ENCODE measurements around the gene ASB16.

The ASB16 gene

GRCh38 chr17:44152875-44153274 lies 17.6 kb upstream of the ASB16 start:
- H3K4me3 ChIP-seq (ENCODE audit: low read depth, low read length), result no peak overlapping the region
- no peak for TF ChIP-seq CTCF (IDR thresholded peaks at IDR 0.05; ENCODE audit: low read depth, low read length, missing control alignments)
- no peak for DNase-seq (ENCODE audit: low read depth)

- H3K4me3 ChIP-seq (ENCODE audit: low read depth, low read length), result no peak overlapping the region
- DNase-seq (ENCODE audit: low read depth), result no peak
- TF ChIP-seq CTCF (IDR thresholded peaks at IDR 0.05; ENCODE audit: low read depth, low read length, missing control alignments), result no peak
Observed at GRCh38 chr17:44155488-44155887, 15.0 kb upstream of the ASB16 start.

- no peak for TF ChIP-seq CTCF (IDR thresholded peaks at IDR 0.05; ENCODE audit: low read depth, low read length, missing control alignments)
- H3K4me3 ChIP-seq (ENCODE audit: low read depth, low read length), result no peak overlapping the region
- no peak for DNase-seq (ENCODE audit: low read depth)
Observed at GRCh38 chr17:44159519-44160210, 10.8 kb upstream of the ASB16 start.

GRCh38 chr17:44164476-44164875 lies 6.0 kb upstream of the ASB16 start:
- TF ChIP-seq CTCF (IDR thresholded peaks at IDR 0.05; ENCODE audit: low read depth, low read length, missing control alignments), result no peak
- no peak for DNase-seq (ENCODE audit: low read depth)
- H3K4me3 ChIP-seq (ENCODE audit: low read depth, low read length), result no peak overlapping the region

GRCh38 chr17:44167181-44167861 lies 3.2 kb upstream of the ASB16 start:
- no peak for DNase-seq (ENCODE audit: low read depth)
- TF ChIP-seq CTCF (IDR thresholded peaks at IDR 0.05; ENCODE audit: low read depth, low read length, missing control alignments), result no peak
- no peak overlapping the region for H3K4me3 ChIP-seq (ENCODE audit: low read depth, low read length)

GRCh38 chr17:44170135-44170498 lies 387 bp upstream of the ASB16 start:
- no peak for TF ChIP-seq CTCF (IDR thresholded peaks at IDR 0.05; ENCODE audit: low read depth, low read length, missing control alignments)
- no peak for DNase-seq (ENCODE audit: low read depth)

More at GRCh38 chr17:44170135-44170498, 387 bp upstream of the ASB16 start:
- H3K4me3 ChIP-seq (ENCODE audit: low read depth, low read length), result no peak overlapping the region

All from GM12864 (cell line).